Hepatocyte (in vitro differentiated cells): Measurements from ENCODE around the gene COX5B. TPM values are rescaled to one million over a fixed set of nuclear protein-coding genes. Genes with fewer than 3 reads are reported as not detected.

Source experiments
- DNase-seq: peaks from one replicate; pipeline ENCODE4 v3.0.0-alpha.2; 2016; ENCODE audit warnings: low spot score
- H2AFZ ChIP-seq: fragments of 200-600 bp; sonication (generic); 2 replicates; pipeline ENCODE4 v1.6.0; 2016; ENCODE audit warnings: antibody characterized with exemption, mild to moderate bottlenecking
- H3K27ac ChIP-seq: fragments of 200-600 bp; sonication (generic); 2 replicates; pipeline ENCODE4 v1.5.1; 2016; ENCODE audit warnings: mild to moderate bottlenecking
- H3K27me3 ChIP-seq: fragments of 200-600 bp; sonication (generic); 2 replicates; pipeline ENCODE4 v1.6.1; 2016
- H3K36me3 ChIP-seq: fragments of 200-600 bp; sonication (generic); replicated peaks from 2 replicates; pipeline ENCODE4 v1.5.1; 2016; ENCODE audit warnings: low read depth; ENCODE audit not compliant: insufficient read depth
- H3K4me1 ChIP-seq: fragments of 200-600 bp; sonication (generic); 2 replicates; pipeline ENCODE4 v1.5.1; 2016; ENCODE audit warnings: mild to moderate bottlenecking, moderate library complexity; ENCODE audit not compliant: insufficient read depth
- H3K4me2 ChIP-seq: fragments of 200-600 bp; sonication (generic); 2 replicates; pipeline ENCODE4 v1.6.0; 2016
- H3K4me3 ChIP-seq: fragments of 200-600 bp; sonication (generic); 2 replicates; pipeline ENCODE4 v1.5.1; 2016; ENCODE audit warnings: mild to moderate bottlenecking
- H3K79me2 ChIP-seq: fragments of 200-600 bp; sonication (generic); 2 replicates; pipeline ENCODE4 v1.6.0; 2017; ENCODE audit warnings: mild to moderate bottlenecking
- H3K9me2 ChIP-seq: fragments of 200-600 bp; sonication (generic); replicated peaks from 2 replicates; pipeline ENCODE4 v1.6.0; 2017; ENCODE audit warnings: mild to moderate bottlenecking; ENCODE audit not compliant: insufficient read depth
- H3K9me3 ChIP-seq: fragments of 200-600 bp; sonication (generic); 2 replicates; pipeline ENCODE4 v1.5.1; 2016; ENCODE audit warnings: low read depth, mild to moderate bottlenecking
- H4K20me1 ChIP-seq: fragments of 200-600 bp; sonication (generic); 2 replicates; pipeline ENCODE4 v1.6.0; 2016; ENCODE audit warnings: mild to moderate bottlenecking; ENCODE audit not compliant: insufficient read depth, poor library complexity, severe bottlenecking
- CTCF ChIP-seq: fragments of 200-600 bp; sonication (generic); IDR thresholded peaks from 2 replicates; pipeline ENCODE4 v1.5.1; 2016; ENCODE audit warnings: antibody characterized with exemption, mild to moderate bottlenecking; ENCODE audit not compliant: poor library complexity
- EZH2 ChIP-seq: fragments of 200-600 bp; sonication (generic); IDR thresholded peaks from 2 replicates; pipeline ENCODE4 v1.6.1; 2016; ENCODE audit warnings: antibody characterized with exemption, mild to moderate bottlenecking, borderline replicate concordance
- EZH2phosphoT487 ChIP-seq: fragments of 200-600 bp; sonication (generic); IDR thresholded peaks from one replicate; pipeline ENCODE4 v1.6.1; 2018; ENCODE audit warnings: antibody characterized with exemption, mild to moderate bottlenecking, low read depth, moderate library complexity; ENCODE audit not compliant: unreplicated experiment, severe bottlenecking
- WGBS: methylation state at CpG from one replicate; pipeline ENCODE4 v1.1.6; 2016; ENCODE audit warnings: low lambda C conversion rate; ENCODE audit errors: missing lambda C conversion rate; 5-methylcytosine and 5-hydroxymethylcytosine counted together
- polyA plus RNA-seq: library from polyadenylated mRNA; unstranded; fragments of >200 nt; fragmentation: Nextera tagmentation; extraction: Ambion mirVana; gene quantifications from 2 replicates; pipeline ENCODE4 v1.2.1, GENCODE V29; 2016
- total RNA-seq: library from RNA; depleted of rRNA; stranded (reverse); fragments of >200 nt; gene quantifications from 2 replicates; pipeline ENCODE4 v1.2.3, GENCODE V29; 2014

COX5B gene
- total and polyA plus RNA-seq, 2 experiments from 2014 or later = 210 to 495 TPM

DNA sequence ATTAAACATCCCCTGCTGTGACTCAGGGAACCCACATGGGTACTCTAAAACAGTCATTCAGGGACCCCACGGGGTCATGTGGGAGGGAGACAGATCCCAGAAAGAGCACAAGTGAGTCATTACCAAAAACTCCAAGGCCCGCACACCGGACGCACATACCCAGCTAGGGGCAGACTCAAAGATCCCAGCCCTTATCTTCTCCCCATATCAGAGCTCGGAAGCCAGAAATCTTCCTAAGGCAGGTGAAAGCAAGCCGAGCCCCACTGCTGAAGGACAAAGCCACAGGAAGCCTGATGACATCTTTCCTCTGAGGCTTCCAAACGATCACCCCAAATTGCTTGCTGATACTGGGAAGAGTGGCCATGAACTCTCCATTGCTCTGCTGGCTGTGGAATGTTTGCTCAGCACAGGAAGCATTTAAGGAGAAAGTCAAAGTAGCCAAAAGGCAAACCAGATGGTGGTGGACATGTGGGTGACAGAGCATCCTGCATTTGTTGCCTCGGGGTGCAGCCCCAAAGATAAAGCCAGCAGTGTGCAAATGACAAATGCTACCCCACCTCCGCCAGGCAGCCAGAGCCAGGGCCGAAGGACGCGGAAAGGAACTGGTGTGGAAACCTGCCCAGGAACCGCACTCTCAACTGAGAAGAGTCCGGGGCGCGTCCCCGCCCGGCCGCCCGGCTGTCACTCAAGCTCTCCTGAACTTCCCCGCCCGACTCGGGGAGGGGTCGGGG, 17.2 kb downstream of the COX5B start:
- H3K27ac ChIP-seq = peak overlapping the region; percentile 98
- peak; percentile 87 for DNase-seq
- no peaks in the 10 kb centered on the region for H3K9me2 ChIP-seq
- peaks cover 11% of the 10 kb centered on the region for H3K4me1 ChIP-seq
- peaks cover 7% of the 10 kb centered on the region for H4K20me1 ChIP-seq
- peaks cover 26% of the 10 kb centered on the region for H3K79me2 ChIP-seq
- no peaks in the 10 kb centered on the region for H3K36me3 ChIP-seq
- H2AFZ ChIP-seq = peak overlapping the region; percentile 73
- WGBS = under 1% methylated on average over 22 of the region's 24 CpGs
- peak overlapping the region; percentile 97 for H3K4me2 ChIP-seq
- peak overlapping the region; percentile 97 for H3K4me3 ChIP-seq
- no peak for TF ChIP-seq EZH2phosphoT487
- no peak for TF ChIP-seq EZH2
- TF ChIP-seq CTCF = no peak
- no peaks in the 10 kb centered on the region for H3K9me3 ChIP-seq
- no peaks in the 10 kb centered on the region for H3K27me3 ChIP-seq

- H3K4me2 ChIP-seq = peak overlapping the region; percentile 97
- no peaks in the 10 kb centered on the region for H3K36me3 ChIP-seq
- TF ChIP-seq EZH2 (no peak), CTCF (no peak), EZH2phosphoT487 (no peak)
- H3K9me2 ChIP-seq = no peaks in the 10 kb centered on the region
- no peak for DNase-seq
- H3K79me2 ChIP-seq = peaks cover 26% of the 10 kb centered on the region
- no peaks in the 10 kb centered on the region for H3K9me3 ChIP-seq
- H3K4me3 ChIP-seq = peak overlapping the region; percentile 97
- H2AFZ ChIP-seq = peak overlapping the region; percentile 73
- no peaks in the 10 kb centered on the region for H3K27me3 ChIP-seq
- H3K4me1 ChIP-seq = peaks cover 11% of the 10 kb centered on the region
- peak overlapping the region; percentile 98 for H3K27ac ChIP-seq
- peaks cover 7% of the 10 kb centered on the region for H4K20me1 ChIP-seq
- WGBS = no CpG with 5 or more reads among the region's 46 CpGs
Observed at GRCh38 chr2:97663626-97663961, 17.7 kb downstream of the COX5B start.

- H3K4me1 ChIP-seq = peaks cover 11% of the 10 kb centered on the region
- H3K27ac ChIP-seq = peak within 1 kb of the TSS; percentile 98
- H3K79me2 ChIP-seq = peaks cover 26% of the 10 kb centered on the region
- H3K4me3 ChIP-seq = peak within 1 kb of the TSS; percentile 97
- H3K9me3 ChIP-seq = no peaks in the 10 kb centered on the region
- no peaks in the 10 kb centered on the region for H3K9me2 ChIP-seq
- no peaks in the 10 kb centered on the region for H3K36me3 ChIP-seq
- no peaks in the 10 kb centered on the region for H3K27me3 ChIP-seq
- 1% methylated on average over 39 of the region's 60 CpGs for whole genome bisulfite sequencing
- no peak for TF ChIP-seq EZH2phosphoT487
- peak; percentile 72 for TF ChIP-seq CTCF
- TF ChIP-seq EZH2 = no peak
- peak within 1 kb of the TSS; percentile 97 for H3K4me2 ChIP-seq
- peak within 1 kb of the TSS; percentile 81 for H2AFZ ChIP-seq
- H4K20me1 ChIP-seq = peaks cover 7% of the 10 kb centered on the region
- DNase-seq = peak; percentile 99
Observed at GRCh38 chr2:97663962-97664635, 18.2 kb downstream of the COX5B start, which contains the start of gene ACTR1B. Gene ACTR1B, minus strand, starts transcription at chr2:97664044. Its CDS starts 154 bp downstream, at chr2:97663890.
